Posterior cingulate gyrus (tissue), 11 donors: ENCODE results near the gene PYROXD2.

ENCODE experiments used
- DNase-seq, 10 donors: peaks; one replicate each; pipeline versions ENCODE4 v3.0.0 to v3.0.0-alpha.2; 2020 to 2021; ENCODE audit warnings: mixed read lengths in 3 of 10
- intact Hi-C: fragments of 100-400 bp; cut with DNase I; formaldehyde crosslinking; loops from one replicate; pipeline ENCODE4 v1.15.1; 2023

The PYROXD2 gene

GRCh38 chr10:98417481-98417959 lies 2.5 kb upstream of the PYROXD2 start:
- intact Hi-C loops = no loop called here

GRCh38 chr10:98416606-98417388 lies 1.8 kb upstream of the PYROXD2 start:
- intact Hi-C loops = no loop called here

More at GRCh38 chr10:98417481-98417959, 2.5 kb upstream of the PYROXD2 start:
- DNase-seq = no peak

GRCh38 chr10:98415731-98416119 lies 743 bp upstream of the PYROXD2 start:
- DNase-seq = no peak
- intact Hi-C loops = no loop called here

More at GRCh38 chr10:98416606-98417388, 1.8 kb upstream of the PYROXD2 start:
- no peak for DNase-seq

GRCh38 chr10:98414578-98414931 lies 427 bp downstream of the PYROXD2 start:
- DNase-seq = no peak

GRCh38 chr10:98411768-98412167 lies 3.2 kb downstream of the PYROXD2 start:
- no peak for DNase-seq
- intact Hi-C loops = no loop called here

More at GRCh38 chr10:98414578-98414931, 427 bp downstream of the PYROXD2 start:
- intact Hi-C loops = no loop called here

- DNase-seq = peak in 2 of 10 donors; percentile 59 to 80
- intact Hi-C loops = no loop called here
Measured at GRCh38 chr10:98411166-98411565, 3.8 kb downstream of the PYROXD2 start.

GRCh38 chr10:98410759-98411158 lies 4.2 kb downstream of the PYROXD2 start:
- no peak for DNase-seq
- intact Hi-C loops = no loop called here

GRCh38 chr10:98410135-98410743 lies 4.7 kb downstream of the PYROXD2 start:
- no peak for DNase-seq
- intact Hi-C loops = no loop called here

- no peak for DNase-seq
- intact Hi-C loops = no loop called here
Measured at GRCh38 chr10:98408799-98409198, 6.2 kb downstream of the PYROXD2 start.

GRCh38 chr10:98407744-98408241 lies 7.2 kb downstream of the PYROXD2 start:
- DNase-seq = peak in 1 of 10 donors; percentile 55
- intact Hi-C loops = no loop called here

GRCh38 chr10:98407017-98407743 lies 7.8 kb downstream of the PYROXD2 start:
- intact Hi-C loops = no loop called here
- DNase-seq = no peak

- DNase-seq = peak in 4 of 10 donors; percentile 30 to 90 (median 47)
- intact Hi-C loops = no loop called here
Measured at GRCh38 chr10:98405422-98405821, 9.6 kb downstream of the PYROXD2 start.

GRCh38 chr10:98404571-98405359 lies 10.2 kb downstream of the PYROXD2 start:
- peak in 1 of 10 donors; percentile 5 for DNase-seq
- intact Hi-C loops = no loop called here

- intact Hi-C loops = no loop called here
- no peak for DNase-seq
Measured at GRCh38 chr10:98403812-98404504, 11.0 kb downstream of the PYROXD2 start.

- intact Hi-C loops = no loop called here
- DNase-seq = peak in 2 of 10 donors; percentile 71 to 74
Measured at GRCh38 chr10:98402931-98403718, 11.9 kb downstream of the PYROXD2 start.

GRCh38 chr10:98402478-98402877 lies 12.5 kb downstream of the PYROXD2 start:
- intact Hi-C loops = no loop called here
- DNase-seq = peak in 2 of 10 donors; percentile 19 to 26

- intact Hi-C loops = no loop called here
- peak in 1 of 10 donors; percentile 3 for DNase-seq
Measured at GRCh38 chr10:98400482-98400881, 14.5 kb downstream of the PYROXD2 start.

- intact Hi-C loops = no loop called here
- DNase-seq = peak in 2 of 10 donors; percentile 50 to 63
Measured at GRCh38 chr10:98399784-98400183, 15.2 kb downstream of the PYROXD2 start.
